Endothelial cell (in vitro differentiated cells): ENCODE data around the gene CDSN. TPM values are rescaled to one million over a fixed set of nuclear protein-coding genes. Genes with fewer than 3 reads are reported as not detected.
"Not testable (repeated sequence)": the region's sequence is repeated elsewhere in the genome, so short reads cannot be mapped to it uniquely, and the experiment has no call there.

Experiments
- DNase-seq: peaks from one replicate; pipeline ENCODE4 v3.0.0; 2021; ENCODE audit warnings: low spot score
- H3K27ac Mint-ChIP-seq: one replicate; pipeline ENCODE4 v1.8.0; 2021; ENCODE audit warnings: mixed read lengths, inconsistent platforms; ENCODE audit not compliant: unreplicated experiment
- H3K27me3 Mint-ChIP-seq: one replicate; pipeline ENCODE4 v1.8.0; 2021; ENCODE audit warnings: mild to moderate bottlenecking, moderate library complexity, mixed read lengths, inconsistent platforms; ENCODE audit not compliant: unreplicated experiment
- H3K36me3 Mint-ChIP-seq: one replicate; pipeline ENCODE4 v1.8.0; 2021; ENCODE audit warnings: mild to moderate bottlenecking, low read depth, mixed read lengths, inconsistent platforms; ENCODE audit not compliant: unreplicated experiment
- H3K4me1 Mint-ChIP-seq: one replicate; pipeline ENCODE4 v1.8.0; 2021; ENCODE audit warnings: mild to moderate bottlenecking, mixed read lengths, inconsistent platforms; ENCODE audit not compliant: unreplicated experiment
- H3K4me3 Mint-ChIP-seq: one replicate; pipeline ENCODE4 v1.8.0; 2021; ENCODE audit warnings: mild to moderate bottlenecking, mixed read lengths, inconsistent platforms; ENCODE audit not compliant: unreplicated experiment
- H3K9me3 Mint-ChIP-seq: one replicate; pipeline ENCODE4 v1.8.0; 2021; ENCODE audit warnings: mixed read lengths, inconsistent platforms; ENCODE audit not compliant: unreplicated experiment
- total RNA-seq: library from RNA; stranded (reverse); fragmentation: NEBNext Ultra II Directional; extraction: Animal tissue kit (Norgen Biotek cat#: 25700); gene quantifications from one replicate; pipeline ENCODE4 v1.2.1, GENCODE V29; 2021; ENCODE audit not compliant: unreplicated experiment
- TF ChIP-seq, protein P1 (sequence below): fragments of 200-600 bp; sonication (generic); IDR thresholded peaks from one replicate; pipeline ENCODE4 v1.5.0; 2021; ENCODE audit warnings: antibody characterized with exemption; ENCODE audit not compliant: unreplicated experiment

CDSN gene
- total RNA-seq, 1 donor from 2014 or later: not detected

DNA sequence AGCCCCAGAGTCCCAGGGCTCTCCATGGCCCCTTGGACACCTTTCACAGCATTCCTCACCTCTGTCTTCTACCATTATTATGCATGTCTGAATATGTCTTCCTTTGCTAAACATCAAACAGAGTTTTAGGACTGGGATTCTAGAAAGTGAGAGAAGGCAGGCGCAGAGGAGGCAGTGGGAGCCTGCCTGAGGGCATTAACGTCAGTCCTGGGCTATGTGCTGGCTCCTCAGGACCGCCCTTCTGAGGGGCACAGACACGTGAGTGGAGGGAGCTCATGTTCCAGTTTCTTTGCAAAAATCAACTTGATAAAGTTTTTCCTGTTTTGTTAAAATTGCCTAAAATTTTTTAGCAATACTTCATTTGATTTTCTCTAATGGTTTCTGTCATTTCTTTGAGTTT, 45.8 kb downstream of the CDSN start:
- no peaks in the 10 kb centered on the region for H3K27me3 Mint-ChIP-seq
- H3K9me3 Mint-ChIP-seq: no peaks in the 10 kb centered on the region
- H3K36me3 Mint-ChIP-seq: no peaks in the 10 kb centered on the region
- H3K27ac Mint-ChIP-seq: no peak overlapping the region
- no peaks in the 10 kb centered on the region for H3K4me1 Mint-ChIP-seq
- no peak overlapping the region for H3K4me3 Mint-ChIP-seq
- no peak for DNase-seq
- TF ChIP-seq, protein P1, sequence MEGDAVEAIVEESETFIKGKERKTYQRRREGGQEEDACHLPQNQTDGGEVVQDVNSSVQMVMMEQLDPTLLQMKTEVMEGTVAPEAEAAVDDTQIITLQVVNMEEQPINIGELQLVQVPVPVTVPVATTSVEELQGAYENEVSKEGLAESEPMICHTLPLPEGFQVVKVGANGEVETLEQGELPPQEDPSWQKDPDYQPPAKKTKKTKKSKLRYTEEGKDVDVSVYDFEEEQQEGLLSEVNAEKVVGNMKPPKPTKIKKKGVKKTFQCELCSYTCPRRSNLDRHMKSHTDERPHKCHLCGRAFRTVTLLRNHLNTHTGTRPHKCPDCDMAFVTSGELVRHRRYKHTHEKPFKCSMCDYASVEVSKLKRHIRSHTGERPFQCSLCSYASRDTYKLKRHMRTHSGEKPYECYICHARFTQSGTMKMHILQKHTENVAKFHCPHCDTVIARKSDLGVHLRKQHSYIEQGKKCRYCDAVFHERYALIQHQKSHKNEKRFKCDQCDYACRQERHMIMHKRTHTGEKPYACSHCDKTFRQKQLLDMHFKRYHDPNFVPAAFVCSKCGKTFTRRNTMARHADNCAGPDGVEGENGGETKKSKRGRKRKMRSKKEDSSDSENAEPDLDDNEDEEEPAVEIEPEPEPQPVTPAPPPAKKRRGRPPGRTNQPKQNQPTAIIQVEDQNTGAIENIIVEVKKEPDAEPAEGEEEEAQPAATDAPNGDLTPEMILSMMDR: no peak

DNA sequence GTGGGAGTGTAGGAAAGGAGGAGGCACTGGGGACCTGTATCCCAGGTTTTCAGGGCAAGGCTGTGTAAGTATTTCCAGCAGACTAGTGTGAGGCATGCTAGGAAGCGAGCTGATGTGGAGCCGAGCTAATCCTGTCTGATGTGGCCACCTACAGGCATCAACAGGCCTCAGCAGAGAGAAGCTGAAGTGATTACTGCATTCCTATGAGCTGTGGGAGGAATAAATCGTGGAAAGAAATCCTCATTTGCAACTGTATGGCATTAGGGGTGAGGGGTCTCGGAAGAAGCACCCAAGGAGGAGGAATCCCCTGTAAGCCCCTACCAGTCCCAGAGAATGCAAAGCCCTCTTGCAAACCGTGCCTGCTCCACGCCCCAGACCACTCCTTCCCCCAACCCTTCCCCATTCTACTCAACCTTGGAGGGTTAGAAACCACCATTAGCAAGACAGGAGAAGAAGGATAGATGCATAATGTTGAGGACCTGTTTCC, 49.5 kb downstream of the CDSN start:
- Mint-ChIP-seq H3K4me1 (no peaks in the 10 kb centered on the region), H3K9me3 (no peaks in the 10 kb centered on the region), H3K36me3 (no peaks in the 10 kb centered on the region), H3K4me3 (no peak overlapping the region), H3K27ac (no peak overlapping the region), H3K27me3 (no peaks in the 10 kb centered on the region)
- DNase-seq: peak; percentile 26
- TF ChIP-seq, protein P1: no peak

DNA sequence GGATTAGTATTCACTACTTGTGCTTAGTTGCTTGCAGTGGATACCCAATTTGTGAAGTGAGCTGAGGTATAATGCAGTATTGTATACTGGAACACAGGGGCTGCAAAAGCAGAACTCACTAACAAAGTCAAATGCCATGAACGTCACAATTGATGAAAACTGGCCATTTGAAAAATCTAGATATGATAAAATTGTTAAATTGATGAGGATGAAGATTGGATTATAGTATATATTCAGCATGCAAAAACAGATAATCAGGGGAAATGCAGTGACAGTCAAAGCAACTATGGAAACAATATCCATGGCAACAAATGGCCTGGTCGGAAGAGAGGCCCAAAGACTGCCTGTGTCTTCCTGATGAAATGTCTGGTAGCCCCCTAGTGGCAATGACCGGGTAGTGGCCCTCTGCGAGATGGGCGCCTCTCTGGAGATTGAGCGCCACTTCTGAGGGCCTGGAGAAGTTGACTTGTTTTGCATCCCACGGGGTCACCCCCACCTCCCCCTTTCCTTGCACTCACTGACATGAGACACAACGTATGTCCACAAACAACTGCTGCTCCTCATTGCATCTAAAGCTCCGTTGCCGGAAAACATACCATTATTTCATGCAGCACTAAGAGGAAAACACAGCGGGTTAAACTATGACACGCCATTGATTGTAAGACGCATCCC, 51.4 kb downstream of the CDSN start:
- no peaks in the 10 kb centered on the region for H3K36me3 Mint-ChIP-seq
- TF ChIP-seq, protein P1: peak; percentile 74
- H3K27me3 Mint-ChIP-seq: no peaks in the 10 kb centered on the region
- DNase-seq: peak; percentile 68
- peak overlapping the region; percentile 48 for H3K27ac Mint-ChIP-seq
- no peak overlapping the region for H3K4me3 Mint-ChIP-seq
- H3K9me3 Mint-ChIP-seq: no peaks in the 10 kb centered on the region
- H3K4me1 Mint-ChIP-seq: no peaks in the 10 kb centered on the region

DNA sequence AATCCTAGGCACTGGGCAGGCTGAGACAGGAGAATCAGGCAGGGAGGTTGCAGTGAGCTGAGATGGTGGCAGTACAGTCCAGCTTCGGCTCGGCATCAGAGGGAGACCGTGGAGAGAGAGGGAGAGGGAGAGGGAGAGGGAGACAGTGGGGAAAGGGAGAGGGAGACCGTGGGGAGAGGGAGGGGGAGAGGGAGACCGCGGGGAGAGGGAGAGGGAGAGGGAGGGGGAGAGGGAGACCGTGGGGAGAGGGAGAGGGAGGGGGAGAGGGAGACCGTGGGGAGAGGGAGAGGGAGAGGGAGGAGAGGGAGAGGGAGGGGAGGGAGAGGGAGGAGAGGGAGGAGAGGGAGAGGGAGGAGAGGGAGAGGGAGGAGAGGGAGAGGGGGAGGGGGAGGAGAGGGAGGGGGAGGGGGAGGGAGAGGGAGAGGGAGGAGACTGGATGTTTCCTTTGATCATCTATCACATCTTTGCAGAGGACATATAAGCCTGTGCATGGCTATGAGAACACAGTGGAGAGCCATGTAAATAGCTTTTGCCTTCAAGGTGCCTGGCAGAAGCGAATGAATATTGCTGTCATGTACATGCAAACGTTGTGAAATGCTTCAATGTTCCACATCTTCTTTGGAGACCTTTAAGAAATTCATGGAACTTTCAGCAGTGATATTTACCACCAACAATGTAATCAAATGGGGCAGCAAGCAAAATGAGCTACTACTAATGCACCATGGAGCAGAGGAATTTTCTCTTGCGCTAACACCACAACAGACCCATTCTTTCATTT, 52.2 kb downstream of the CDSN start:
- not testable (repeated sequence) for H3K36me3 Mint-ChIP-seq, H3K9me3 Mint-ChIP-seq, H3K27me3 Mint-ChIP-seq, H3K4me3 Mint-ChIP-seq, H3K4me1 Mint-ChIP-seq, DNase-seq
- peak overlapping the region; percentile 48 for H3K27ac Mint-ChIP-seq

DNA sequence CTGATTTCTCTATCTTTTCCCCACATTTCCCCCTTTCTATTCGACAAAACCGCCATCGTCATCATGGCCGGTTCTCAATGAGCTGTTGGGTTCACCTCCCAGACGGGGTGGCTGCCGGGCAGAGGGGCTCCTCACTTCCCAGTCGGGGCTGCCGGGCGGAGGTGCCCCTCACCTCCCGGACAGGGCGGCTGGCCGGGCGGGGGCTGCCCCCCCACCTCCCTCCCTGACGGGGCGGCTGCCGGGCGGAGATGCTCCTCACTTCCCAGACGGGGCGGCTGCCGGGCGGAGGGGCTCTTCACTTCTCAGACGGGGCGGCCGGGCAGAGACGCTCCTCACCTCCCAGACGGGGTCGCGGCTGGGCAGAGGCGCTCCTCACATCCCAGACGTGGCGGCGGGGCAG, 53.2 kb downstream of the CDSN start:
- not testable (repeated sequence) for H3K27me3 Mint-ChIP-seq, H3K9me3 Mint-ChIP-seq, H3K4me1 Mint-ChIP-seq

DNA sequence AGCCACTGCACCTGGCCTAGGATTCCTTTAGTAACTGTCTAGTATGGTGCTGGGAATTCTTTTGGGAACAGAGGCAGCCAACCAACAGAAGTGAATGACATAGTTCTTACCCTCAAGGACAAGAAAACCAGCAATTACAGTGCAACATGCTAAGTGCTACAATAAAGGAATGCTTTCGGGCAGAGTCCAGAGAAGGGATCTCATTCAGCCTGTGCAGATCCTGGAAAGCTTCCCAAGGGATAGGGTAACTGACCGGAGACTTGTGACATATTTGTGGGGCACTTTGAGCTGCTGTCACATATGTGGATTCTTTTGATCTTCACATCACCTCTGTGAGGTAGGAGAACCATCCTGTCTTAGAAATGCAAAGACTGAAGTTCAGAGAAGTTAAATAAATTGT, 54.7 kb downstream of the CDSN start:
- TF ChIP-seq, protein P1: no peak
- no peak overlapping the region for H3K4me3 Mint-ChIP-seq
- H3K9me3 Mint-ChIP-seq: no peaks in the 10 kb centered on the region
- H3K27me3 Mint-ChIP-seq: peaks cover 4% of the 10 kb centered on the region
- no peaks in the 10 kb centered on the region for H3K36me3 Mint-ChIP-seq
- H3K27ac Mint-ChIP-seq: no peak overlapping the region
- H3K4me1 Mint-ChIP-seq: no peaks in the 10 kb centered on the region
- DNase-seq: no peak

More for the DNA sequence above, 53.2 kb downstream of the CDSN start:
- H3K36me3 Mint-ChIP-seq, H3K27ac Mint-ChIP-seq, H3K4me3 Mint-ChIP-seq, DNase-seq: not testable (repeated sequence)
